Natural killer cell (primary cell): ENCODE results near the gene SHC4. TPM values are rescaled to one million over a fixed set of nuclear protein-coding genes. Genes with fewer than 3 reads are reported as not detected.

Experiments
- ATAC-seq, 3 donors: fragments of 150-1000 bp in 2 of 3; fragments of 200-7000 bp in 1 of 3; cut with Tn5 transposase; 1 replicate in 1 of 3; 2 replicates in 2 of 3; pipeline ENCODE4 v1.10.0; 2021; ENCODE audit warnings: mild to moderate bottlenecking in 2 of 3, moderate library complexity in 2 of 3
- DNase-seq, 2 donors: peaks; one replicate each; pipeline versions ENCODE4 v3.0.0 to v3.0.0-alpha.2; 2013 to 2021; ENCODE audit warnings: mixed read lengths in 1 of 2
- H3K27ac ChIP-seq: one replicate; pipeline ENCODE4 v1.5.1; 2013; ENCODE audit warnings: mild to moderate bottlenecking, low read length
- H3K27me3 ChIP-seq: one replicate; pipeline ENCODE4 v1.6.1; 2013; ENCODE audit warnings: low read length; ENCODE audit not compliant: control insufficient read depth, insufficient read depth
- H3K36me3 ChIP-seq: one replicate; pipeline ENCODE4 v1.6.1; 2013; ENCODE audit warnings: low read length; ENCODE audit not compliant: control insufficient read depth, insufficient read depth
- H3K4me1 ChIP-seq: one replicate; pipeline ENCODE4 v1.6.1; 2013; ENCODE audit warnings: low read length; ENCODE audit not compliant: control insufficient read depth, insufficient read depth
- H3K4me3 ChIP-seq: one replicate; pipeline ENCODE4 v1.5.1; 2013; ENCODE audit warnings: low read length
- H3K9me3 ChIP-seq: one replicate; pipeline ENCODE4 v1.6.1; 2013; ENCODE audit warnings: low read length; ENCODE audit not compliant: control insufficient read depth, insufficient read depth
- H3K27ac Mint-ChIP-seq, 2 donors: one replicate each; pipeline ENCODE4 v1.8.0; 2022; ENCODE audit warnings: mild to moderate bottlenecking in 2 of 2, mixed read lengths in 2 of 2, moderate library complexity in 1 of 2
- H3K27me3 Mint-ChIP-seq, 2 donors: one replicate each; pipeline ENCODE4 v1.8.0; 2022; ENCODE audit warnings: low read depth in 2 of 2, mixed read lengths in 2 of 2
- H3K36me3 Mint-ChIP-seq: one replicate; pipeline ENCODE4 v1.8.0; 2022; ENCODE audit warnings: mixed read lengths
- H3K4me1 Mint-ChIP-seq, 2 donors: one replicate each; pipeline ENCODE4 v1.8.0; 2022; ENCODE audit warnings: mixed read lengths in 2 of 2
- H3K4me3 Mint-ChIP-seq: one replicate; pipeline ENCODE4 v1.8.0; 2022; ENCODE audit warnings: mild to moderate bottlenecking, moderate library complexity, mixed read lengths
- H3K9me3 Mint-ChIP-seq, 2 donors: one replicate each; pipeline ENCODE4 v1.8.0; 2022; ENCODE audit warnings: mixed read lengths in 2 of 2
- CTCF ChIP-seq: fragments of 200-600 bp; IDR thresholded peaks from one replicate; pipeline ENCODE4 v1.8.0; 2022; ENCODE audit warnings: antibody characterized with exemption
- WGBS: methylation state at CpG from one replicate; pipeline ENCODE4 v1.1.7; 2013; ENCODE audit warnings: missing lambda C conversion rate; ENCODE audit not compliant: insufficient coverage; 5-methylcytosine and 5-hydroxymethylcytosine counted together
- intact Hi-C: fragments of 100-400 bp; cut with micrococcal nuclease; formaldehyde crosslinking; loops from one replicate; pipeline ENCODE4 v1.14.2; 2022
- total RNA-seq, 4 donors: library from RNA; stranded (reverse); fragments of 120-200 nt in 1 of 4; gene quantifications; one replicate each; pipeline versions ENCODE4 v1.2.3 to v1.2.4, GENCODE V29; 2013 to 2022

SHC4 gene
- total RNA-seq, 3 donors from 2014 or later (not counting 1 experiment from before 2014, with no cell fraction given): 0.19 to 0.43 (median 0.20) TPM

GRCh38 chr15:48785712-48786111 lies 178.0 kb downstream of the SHC4 start:
- Mint-ChIP-seq H3K4me3 (no peak overlapping the region), H3K4me1 (no peaks in the 10 kb centered on the region), H3K27ac (no peak overlapping the region)

GRCh38 chr15:48785195-48785594 lies 178.5 kb downstream of the SHC4 start:
- Mint-ChIP-seq H3K4me1 (no peaks in the 10 kb centered on the region), H3K27me3 (no peaks in the 10 kb centered on the region), H3K9me3 (no peaks in the 10 kb centered on the region), H3K36me3 (no peaks in the 10 kb centered on the region), H3K27ac (no peak overlapping the region), H3K4me3 (no peak overlapping the region)
- ATAC-seq (no peak), DNase-seq (no peak)
- no peak for TF ChIP-seq CTCF
- no peaks in the 10 kb centered on the region for H3K9me3 ChIP-seq
- intact Hi-C loops: no loop called here
- H3K27me3 ChIP-seq: no peaks in the 10 kb centered on the region
- WGBS: 93% methylated on average over 3 of the region's 3 CpGs
- H3K4me3 ChIP-seq: no peak overlapping the region
- no peak overlapping the region for H3K27ac ChIP-seq
- peaks cover 9% of the 10 kb centered on the region for H3K36me3 ChIP-seq
- H3K4me1 ChIP-seq: no peaks in the 10 kb centered on the region

More at GRCh38 chr15:48785712-48786111, 178.0 kb downstream of the SHC4 start:
- ATAC-seq (no peak), DNase-seq (no peak)
- no peaks in the 10 kb centered on the region for H3K9me3 ChIP-seq
- WGBS: 100% methylated on average over 2 of the region's 2 CpGs
- no peaks in the 10 kb centered on the region for H3K27me3 Mint-ChIP-seq
- H3K36me3 ChIP-seq: peaks cover 9% of the 10 kb centered on the region
- H3K4me3 ChIP-seq: no peak overlapping the region
- H3K4me1 ChIP-seq: no peaks in the 10 kb centered on the region
- intact Hi-C loops: no loop called here
- no peak for TF ChIP-seq CTCF
- no peaks in the 10 kb centered on the region for H3K36me3 Mint-ChIP-seq
- H3K9me3 Mint-ChIP-seq: no peaks in the 10 kb centered on the region
- no peaks in the 10 kb centered on the region for H3K27me3 ChIP-seq
- no peak overlapping the region for H3K27ac ChIP-seq

- H3K9me3 ChIP-seq: no peaks in the 10 kb centered on the region
- no peak overlapping the region for H3K27ac ChIP-seq
- peaks cover 9% of the 10 kb centered on the region for H3K36me3 ChIP-seq
- no peak overlapping the region for H3K27ac Mint-ChIP-seq
- no peaks in the 10 kb centered on the region for H3K4me1 ChIP-seq
- H3K27me3 ChIP-seq: no peaks in the 10 kb centered on the region
- ATAC-seq (no peak), DNase-seq (no peak)
- no peaks in the 10 kb centered on the region for H3K4me1 Mint-ChIP-seq
- no peak overlapping the region for H3K4me3 Mint-ChIP-seq
- H3K4me3 ChIP-seq: no peak overlapping the region
- TF ChIP-seq CTCF: no peak
- no peaks in the 10 kb centered on the region for H3K27me3 Mint-ChIP-seq
- no peaks in the 10 kb centered on the region for H3K9me3 Mint-ChIP-seq
- 100% methylated on average over 1 of the region's 2 CpGs for WGBS
- H3K36me3 Mint-ChIP-seq: no peaks in the 10 kb centered on the region
- intact Hi-C loops: no loop called here
Observed at GRCh38 chr15:48784756-48785155, 179.0 kb downstream of the SHC4 start.

- WGBS: no CpG with 5 or more reads among the region's 2 CpGs
- DNase-seq (no peak), ATAC-seq (no peak)
- Mint-ChIP-seq H3K27ac (no peak overlapping the region), H3K4me3 (no peak overlapping the region), H3K4me1 (no peaks in the 10 kb centered on the region), H3K27me3 (no peaks in the 10 kb centered on the region), H3K36me3 (no peaks in the 10 kb centered on the region), H3K9me3 (no peaks in the 10 kb centered on the region)
- H3K4me3 ChIP-seq: no peak overlapping the region
- TF ChIP-seq CTCF: no peak
- intact Hi-C loops: no loop called here
- no peaks in the 10 kb centered on the region for H3K4me1 ChIP-seq
- peaks cover 9% of the 10 kb centered on the region for H3K36me3 ChIP-seq
- no peaks in the 10 kb centered on the region for H3K9me3 ChIP-seq
- no peaks in the 10 kb centered on the region for H3K27me3 ChIP-seq
- no peak overlapping the region for H3K27ac ChIP-seq
Observed at GRCh38 chr15:48782911-48783310, 180.8 kb downstream of the SHC4 start.
